Gastrocnemius medialis (tissue), 4 donors: ENCODE measurements around the gene PIGS. TPM values are rescaled to one million over a fixed set of nuclear protein-coding genes. Genes with fewer than 3 reads are reported as not detected.

ENCODE experiments used
- ATAC-seq, 2 donors: fragments of 150-250 bp; one replicate each; pipeline ENCODE4 v1.9.1; 2016
- DNase-seq, 2 donors: peaks; one replicate each; pipeline ENCODE4 v3.0.0-alpha.2; 2019
- H3K27ac ChIP-seq, 4 donors: fragments of 200-600 bp; sonication (generic); 1 replicate in 1 of 4; 2 replicates in 3 of 4; pipeline ENCODE4 v1.5.1; 2016 to 2018; ENCODE audit warnings: mild to moderate bottlenecking in 2 of 4, moderate library complexity in 1 of 4
- H3K27me3 ChIP-seq, 3 donors: fragments of 200-600 bp; sonication (generic) in 2 of 3; 1 replicate in 1 of 3; 2 replicates in 2 of 3; pipeline versions ENCODE4 v1.5.1 to v1.6.0; 2016 to 2019; ENCODE audit warnings: mild to moderate bottlenecking in 1 of 3, moderate library complexity in 1 of 3
- H3K36me3 ChIP-seq, 2 donors: fragments of 200-600 bp; sonication (generic) in 1 of 2; one replicate each; pipeline ENCODE4 v1.5.1; 2017 to 2018
- H3K4me1 ChIP-seq, 2 donors: fragments of 200-600 bp; sonication (generic) in 1 of 2; one replicate each; pipeline ENCODE4 v1.5.1; 2016 to 2017; ENCODE audit warnings: mild to moderate bottlenecking in 2 of 2
- H3K4me3 ChIP-seq, 4 donors: fragments of 200-600 bp; sonication (generic) in 3 of 4; 1 replicate in 1 of 4; 2 replicates in 3 of 4; pipeline ENCODE4 v1.5.1; 2016 to 2019; ENCODE audit warnings: mild to moderate bottlenecking in 2 of 4
- H3K9me3 ChIP-seq, 3 donors: fragments of 200-600 bp; sonication (generic) in 2 of 3; 1 replicate in 1 of 3; 2 replicates in 2 of 3; pipeline ENCODE4 v1.5.1; 2016 to 2019
- CTCF ChIP-seq, 5 experiments: fragments of 450-650 bp in 3 of 5; fragments of 200-600 bp in 2 of 5; sonication (generic) in 2 of 5; IDR thresholded peaks in 4 of 5; conservative IDR thresholded peaks in 1 of 5; 1 replicate in 4 of 5; 2 replicates in 1 of 5; pipeline ENCODE4 v1.5.1; 2016 to 2019; ENCODE audit warnings: antibody characterized with exemption in 5 of 5, mild to moderate bottlenecking in 3 of 5, moderate library complexity in 3 of 5
- POLR2A ChIP-seq, 2 donors: fragments of 450-650 bp; IDR thresholded peaks; one replicate each; pipeline ENCODE4 v1.6.1; 2017; ENCODE audit warnings: antibody characterized with exemption in 2 of 2, mild to moderate bottlenecking in 2 of 2, moderate library complexity in 2 of 2
- in situ Hi-C, 4 donors: fragments of 200-750 bp; cut with MboI; loops; one replicate each; pipeline versions ENCODE4 v1.15.0 to v1.8.0; 2017; ENCODE audit warnings: low sequenced_read_pairs in 4 of 4
- intact Hi-C: fragments of 100-400 bp; cut with DNase I; formaldehyde crosslinking; loops from one replicate; pipeline ENCODE4 v1.15.1; 2023; ENCODE audit warnings: low total_unique reads
- total RNA-seq, 4 donors: library from RNA; depleted of rRNA; stranded (reverse); fragments of >200 nt; gene quantifications; one replicate each; pipeline versions ENCODE4 v1.1.0 to v1.2.3, GENCODE V29; 2016

The PIGS gene
- total RNA-seq, 4 donors from 2014 or later, result 25.0 to 63.0 (median 50.0) TPM

DNA sequence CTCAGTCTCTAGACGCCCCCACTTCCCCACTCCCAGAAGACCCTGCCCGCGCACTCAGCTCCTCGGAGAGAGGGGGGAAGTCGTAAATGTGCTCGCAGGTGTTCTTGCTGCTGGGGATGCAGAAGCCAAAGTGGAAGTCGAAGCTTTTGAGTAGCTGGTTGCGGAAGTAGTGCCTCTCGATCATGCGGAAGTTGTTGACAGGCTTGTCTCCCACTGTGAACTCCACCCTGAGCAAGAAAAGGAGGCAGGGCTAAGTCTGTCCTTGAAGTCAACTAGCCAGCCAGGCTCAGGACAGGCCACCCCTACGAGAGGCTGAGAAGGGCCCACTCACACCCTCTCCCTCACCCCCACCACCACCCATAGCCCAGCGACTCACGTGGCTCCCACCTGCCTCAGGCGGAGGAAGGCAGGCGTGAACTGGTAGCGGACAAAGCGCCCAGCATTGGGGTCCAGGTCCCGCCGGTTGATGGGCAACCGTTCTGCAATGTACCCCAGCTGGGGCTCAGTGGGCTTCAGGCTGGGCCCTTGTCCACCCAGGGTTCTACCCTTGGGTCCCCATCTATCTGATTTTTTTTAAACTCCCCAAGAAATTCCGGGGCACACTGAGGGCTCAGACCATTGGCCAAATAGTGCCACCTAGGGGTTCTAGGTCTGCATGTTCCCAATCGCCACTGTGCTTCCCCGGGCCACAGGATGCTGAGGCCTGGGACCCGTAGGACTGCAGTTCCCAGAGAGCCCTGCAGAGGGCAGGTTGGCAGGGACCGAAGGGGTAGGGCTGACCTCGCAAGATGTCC, 23.5 kb downstream of the PIGS start:
- Histone ChIP-seq H3K36me3 (peaks cover 0 to 10% of the 10 kb centered on the region in 2 donors), H3K27me3 (no peaks in the 10 kb centered on the region), H3K27ac (no peak overlapping the region), H3K9me3 (no peaks in the 10 kb centered on the region), H3K4me1 (peaks cover 9 to 14% of the 10 kb centered on the region in 2 donors), H3K4me3 (no peak overlapping the region)
- peak in 1 of 2 donors; percentile 30 for DNase-seq
- peak in 1 of 2 donors; percentile 39 for ATAC-seq
- in situ Hi-C loops (no loop called here), intact Hi-C loops (no loop called here)
- TF ChIP-seq POLR2A (IDR thresholded peaks at IDR 0.05) (no peak), CTCF (IDR thresholded peaks at IDR 0.05 in 4 of 5, conservative IDR thresholded peaks at IDR 0.05 in 1 of 5) (peak; percentile 34 to 70 (median 57))

DNA sequence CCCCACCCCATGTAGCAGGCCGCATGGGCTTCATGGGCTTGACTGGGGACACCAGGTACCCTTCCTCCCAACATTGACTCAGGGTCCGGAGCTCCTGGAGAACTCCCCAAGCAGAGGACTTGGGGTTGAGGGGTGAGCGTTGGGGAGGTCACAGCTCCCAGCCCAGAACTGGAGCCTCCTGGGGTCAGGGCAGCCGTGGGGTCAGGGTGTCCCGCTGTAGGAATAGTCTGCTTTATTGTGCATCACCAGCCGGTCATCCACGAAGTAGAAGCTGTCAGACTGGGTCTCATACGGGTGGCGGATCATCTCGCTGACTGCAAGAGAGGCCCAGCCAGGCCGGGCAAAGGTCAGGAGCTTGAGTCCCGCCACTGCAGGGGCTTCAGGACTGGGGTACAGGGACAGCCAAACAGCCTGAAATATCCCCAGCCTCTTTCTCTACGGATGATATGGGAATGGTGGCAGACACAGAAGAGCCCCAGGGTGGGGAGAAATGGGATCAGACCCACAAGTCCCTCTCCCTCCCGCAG, 24.2 kb downstream of the PIGS start:
- ATAC-seq (no peak), DNase-seq (no peak)
- intact Hi-C loops (no loop called here), in situ Hi-C loops (no loop called here)
- no peak overlapping the region for H3K4me3 ChIP-seq
- TF ChIP-seq POLR2A (IDR thresholded peaks at IDR 0.05), result no peak
- TF ChIP-seq CTCF (IDR thresholded peaks at IDR 0.05 in 4 of 5, conservative IDR thresholded peaks at IDR 0.05 in 1 of 5), result no peak
- no peaks in the 10 kb centered on the region for H3K9me3 ChIP-seq
- no peak overlapping the region for H3K27ac ChIP-seq
- peaks cover 6 to 9% of the 10 kb centered on the region in 2 donors for H3K4me1 ChIP-seq
- no peaks in the 10 kb centered on the region for H3K27me3 ChIP-seq
- H3K36me3 ChIP-seq, result peaks cover 0 to 10% of the 10 kb centered on the region in 2 donors

DNA sequence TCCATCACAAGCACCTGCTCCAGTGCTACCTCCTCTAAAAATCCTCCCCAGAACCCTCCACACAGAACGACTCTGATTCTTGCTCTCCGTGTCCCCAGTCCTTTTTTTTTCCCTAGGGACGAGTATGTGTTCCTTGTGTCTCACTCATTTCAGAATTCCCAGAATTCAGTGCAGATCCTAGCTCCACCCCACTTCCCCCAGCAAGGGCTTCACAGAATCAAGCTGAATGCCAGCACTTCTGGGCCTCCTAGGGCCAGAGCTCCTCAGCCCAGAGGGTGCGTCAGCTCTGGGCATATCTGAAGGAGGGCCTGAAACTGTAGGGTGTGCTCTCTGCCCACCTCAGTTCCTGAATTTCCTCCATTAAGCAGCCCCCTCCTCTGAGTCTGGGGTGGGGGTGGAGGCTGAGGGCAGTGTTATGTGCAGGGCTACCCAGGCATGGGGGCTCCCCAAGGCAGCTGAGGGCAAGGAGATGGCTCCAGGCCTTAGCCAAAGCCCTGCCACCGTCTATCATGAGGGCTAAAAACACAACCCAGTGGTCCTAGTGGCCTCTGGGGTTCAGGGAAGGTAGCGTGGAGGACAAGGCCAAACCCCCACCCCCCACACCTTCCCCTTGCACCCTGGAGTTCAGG, 25.4 kb downstream of the PIGS start:
- intact Hi-C loops (no loop called here), in situ Hi-C loops (no loop called here)
- H3K9me3 ChIP-seq, result no peaks in the 10 kb centered on the region
- TF ChIP-seq POLR2A (IDR thresholded peaks at IDR 0.05), result no peak
- TF ChIP-seq CTCF (IDR thresholded peaks at IDR 0.05 in 4 of 5, conservative IDR thresholded peaks at IDR 0.05 in 1 of 5), result no peak
- DNase-seq (no peak), ATAC-seq (no peak)
- H3K27me3 ChIP-seq, result no peaks in the 10 kb centered on the region
- H3K4me3 ChIP-seq, result no peak overlapping the region
- H3K27ac ChIP-seq, result no peak overlapping the region
- peaks cover 0 to 10% of the 10 kb centered on the region in 2 donors for H3K36me3 ChIP-seq
- no peaks in the 10 kb centered on the region for H3K4me1 ChIP-seq

- Histone ChIP-seq H3K27ac (no peak overlapping the region), H3K4me1 (no peaks in the 10 kb centered on the region), H3K9me3 (no peaks in the 10 kb centered on the region), H3K4me3 (no peak overlapping the region), H3K36me3 (peaks cover 0 to 10% of the 10 kb centered on the region in 2 donors), H3K27me3 (no peaks in the 10 kb centered on the region)
- in situ Hi-C loops, result no loop called here
- intact Hi-C loops, result no loop called here
- no peak for ATAC-seq
- no peak for DNase-seq
- TF ChIP-seq CTCF (IDR thresholded peaks at IDR 0.05 in 4 of 5, conservative IDR thresholded peaks at IDR 0.05 in 1 of 5), result no peak
- no peak for TF ChIP-seq POLR2A (IDR thresholded peaks at IDR 0.05)
These were observed 26.2 kb downstream of the PIGS start for GRCh38 chr17:28545141-28545503.
